Retinal pigment epithelial cell (primary cell): ENCODE results near the gene CCNA2.

ENCODE experiments used
- DNase-seq: peaks from one replicate; pipeline ENCODE4 v3.0.0-alpha.2; 2010; ENCODE audit warnings: low read depth
- H3K4me3 ChIP-seq: 2 replicates; pipeline ENCODE4 v1.5.1; 2011; ENCODE audit warnings: mild to moderate bottlenecking, low read length, control low read depth, moderate library complexity
- CTCF ChIP-seq: conservative IDR thresholded peaks from 2 replicates; pipeline ENCODE4 v1.5.1; 2011; ENCODE audit warnings: low read depth, low read length, control low read depth, inconsistent platforms

CCNA2 gene

GRCh38 chr4:121846662-121847061 lies 23.0 kb upstream of the CCNA2 start:
- no peak for DNase-seq
- TF ChIP-seq CTCF = no peak
- no peak overlapping the region for H3K4me3 ChIP-seq

- no peak for TF ChIP-seq CTCF
- H3K4me3 ChIP-seq = no peak overlapping the region
- DNase-seq = no peak
These were observed 19.2 kb upstream of the CCNA2 start for GRCh38 chr4:121842862-121843261.

- no peak for TF ChIP-seq CTCF
- no peak for DNase-seq
- H3K4me3 ChIP-seq = no peak overlapping the region
These were observed 14.5 kb upstream of the CCNA2 start for GRCh38 chr4:121838136-121838535.

GRCh38 chr4:121829511-121829910 lies 5.8 kb upstream of the CCNA2 start:
- DNase-seq = no peak
- no peak for TF ChIP-seq CTCF

GRCh38 chr4:121827853-121828252 lies 4.2 kb upstream of the CCNA2 start:
- DNase-seq = no peak
- no peak for TF ChIP-seq CTCF
- H3K4me3 ChIP-seq = no peak overlapping the region

More at GRCh38 chr4:121829511-121829910, 5.8 kb upstream of the CCNA2 start:
- H3K4me3 ChIP-seq = no peak overlapping the region

- TF ChIP-seq CTCF = no peak
- H3K4me3 ChIP-seq = no peak overlapping the region
- no peak for DNase-seq
These were observed 1.3 kb upstream of the CCNA2 start for GRCh38 chr4:121824950-121825349.

- peak overlapping the region; percentile 88 for H3K4me3 ChIP-seq
- no peak for DNase-seq
- no peak for TF ChIP-seq CTCF
These were observed 466 bp upstream of the CCNA2 start for GRCh38 chr4:121824171-121824527.
